HG03354 (cell line): ENCODE measurements around the gene RPS19BP1.

Source experiments
- ATAC-seq: cut with Tn5 transposase; IDR thresholded peaks from one replicate; pipeline ENCODE4 v1.9.1; 2021; ENCODE audit warnings: mild to moderate bottlenecking; ENCODE audit not compliant: unreplicated experiment, poor library complexity, severe bottlenecking

RPS19BP1 gene

GRCh38 chr22:39560127-39560526 lies 27.6 kb upstream of the RPS19BP1 start:
- no peak for ATAC-seq

GRCh38 chr22:39559456-39560105 lies 27.0 kb upstream of the RPS19BP1 start:
- ATAC-seq: no peak

GRCh38 chr22:39558950-39559349 lies 26.4 kb upstream of the RPS19BP1 start:
- ATAC-seq: no peak

- no peak for ATAC-seq
These were observed 25.7 kb upstream of the RPS19BP1 start for GRCh38 chr22:39558254-39558727.

GRCh38 chr22:39556970-39557841 lies 24.7 kb upstream of the RPS19BP1 start:
- ATAC-seq: no peak

- ATAC-seq: no peak
These were observed 21.6 kb upstream of the RPS19BP1 start for GRCh38 chr22:39554151-39554550.

- ATAC-seq: no peak
These were observed 20.9 kb upstream of the RPS19BP1 start for GRCh38 chr22:39553429-39553828.

- ATAC-seq: no peak
These were observed 15.0 kb upstream of the RPS19BP1 start for GRCh38 chr22:39547587-39547947.

- no peak for ATAC-seq
These were observed 14.5 kb upstream of the RPS19BP1 start for GRCh38 chr22:39546889-39547586.

- ATAC-seq: no peak
These were observed 13.1 kb upstream of the RPS19BP1 start for GRCh38 chr22:39545386-39546365.

- no peak for ATAC-seq
These were observed 10.5 kb upstream of the RPS19BP1 start for GRCh38 chr22:39543095-39543494.

- ATAC-seq: no peak
These were observed 5.4 kb upstream of the RPS19BP1 start for GRCh38 chr22:39537975-39538374.

- no peak for ATAC-seq
These were observed 4.2 kb upstream of the RPS19BP1 start for GRCh38 chr22:39536711-39537110.

GRCh38 chr22:39535831-39536449 lies 3.4 kb upstream of the RPS19BP1 start:
- no peak for ATAC-seq

- no peak for ATAC-seq
These were observed 2.8 kb upstream of the RPS19BP1 start for GRCh38 chr22:39535357-39535725.

- ATAC-seq: no peak
These were observed 2.2 kb upstream of the RPS19BP1 start for GRCh38 chr22:39534591-39535356.

GRCh38 chr22:39534092-39534506 lies 1.6 kb upstream of the RPS19BP1 start:
- ATAC-seq: no peak

GRCh38 chr22:39530692-39531331 lies 1.7 kb downstream of the RPS19BP1 start:
- ATAC-seq: no peak
